HG02571 (cell line): Measurements from ENCODE around the gene GRID2IP.

Experiments used
- ATAC-seq: cut with Tn5 transposase; IDR thresholded peaks from one replicate; pipeline ENCODE4 v1.9.1; 2021; ENCODE audit warnings: mild to moderate bottlenecking, moderate library complexity; ENCODE audit not compliant: unreplicated experiment

Gene GRID2IP

DNA sequence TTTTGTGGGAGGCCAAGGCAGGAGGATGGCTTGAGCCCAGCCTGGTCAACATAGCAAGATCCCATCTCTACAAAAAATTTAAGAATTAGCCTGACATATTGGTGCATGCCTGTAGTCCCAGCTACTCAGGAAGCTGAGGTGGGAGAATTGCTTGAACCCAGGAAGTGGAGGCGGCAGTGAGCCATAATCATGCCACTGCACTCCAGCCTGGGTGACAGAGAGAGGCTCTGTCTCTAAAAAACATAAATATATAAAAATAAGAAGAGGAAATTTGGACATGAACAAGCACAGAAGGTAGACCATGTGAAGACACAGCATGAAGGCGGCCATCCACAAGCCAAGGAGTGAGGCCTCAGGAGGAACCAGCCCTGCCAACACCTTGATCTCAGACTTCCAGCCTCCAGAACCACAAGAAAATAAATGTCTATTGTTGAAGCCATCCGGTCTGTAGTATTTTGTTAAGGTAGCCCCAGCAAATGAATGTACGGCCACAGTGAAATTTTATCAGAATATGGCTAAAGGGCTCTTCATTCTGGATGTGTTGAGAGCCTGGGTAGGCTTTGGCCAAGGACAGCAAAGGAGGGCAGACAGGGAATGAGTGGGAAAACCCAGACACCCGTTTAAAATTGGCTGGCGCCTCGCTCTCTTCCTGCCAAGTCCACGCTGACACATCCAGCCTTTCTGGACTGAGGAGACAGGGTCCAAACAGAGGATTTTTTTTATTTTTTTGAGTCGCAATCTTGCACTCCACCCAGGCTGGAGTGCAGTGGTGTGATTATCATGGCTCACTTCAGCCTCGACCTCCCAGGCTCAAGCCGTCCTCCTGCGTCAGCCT, 12.9 kb upstream of the GRID2IP start:
- no peak for ATAC-seq

DNA sequence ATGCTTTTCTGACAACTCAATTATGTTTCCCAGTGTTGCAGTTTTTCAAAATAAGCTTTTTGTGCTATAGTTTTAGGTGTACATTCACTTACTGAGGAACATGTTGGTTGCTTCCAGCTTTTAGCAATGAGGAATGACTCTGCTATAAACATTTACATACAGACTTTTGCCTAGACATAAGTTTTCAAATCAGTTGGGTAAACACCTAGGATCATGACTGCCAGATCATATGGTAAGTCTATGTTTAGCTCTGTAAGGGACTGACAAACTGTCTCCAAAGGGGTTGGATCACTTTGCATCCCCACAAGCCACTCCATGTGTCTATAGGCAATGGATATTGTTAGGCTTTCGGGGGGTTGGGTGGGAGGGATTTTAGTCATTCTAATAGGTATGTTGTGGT, 10.8 kb upstream of the GRID2IP start:
- ATAC-seq = no peak

DNA sequence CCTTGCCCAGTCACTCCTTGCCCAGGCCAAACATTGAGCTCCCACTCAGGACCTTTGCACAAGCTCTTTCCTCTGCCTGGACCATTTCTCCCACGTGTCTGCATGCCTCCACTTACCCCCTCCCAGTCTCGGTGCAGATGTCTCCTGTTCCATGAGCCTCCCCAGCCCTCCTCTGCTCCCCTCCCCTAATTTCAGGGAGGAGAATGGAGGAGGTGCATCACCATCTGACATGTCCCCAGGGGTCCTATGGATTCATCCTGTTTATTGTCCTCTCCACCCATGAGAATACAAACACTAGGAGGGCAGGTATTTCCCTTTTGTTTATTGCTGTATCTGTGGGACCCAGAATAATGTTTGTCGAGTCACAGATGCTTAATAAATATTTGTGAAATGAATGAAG, 8.6 kb upstream of the GRID2IP start:
- no peak for ATAC-seq

DNA sequence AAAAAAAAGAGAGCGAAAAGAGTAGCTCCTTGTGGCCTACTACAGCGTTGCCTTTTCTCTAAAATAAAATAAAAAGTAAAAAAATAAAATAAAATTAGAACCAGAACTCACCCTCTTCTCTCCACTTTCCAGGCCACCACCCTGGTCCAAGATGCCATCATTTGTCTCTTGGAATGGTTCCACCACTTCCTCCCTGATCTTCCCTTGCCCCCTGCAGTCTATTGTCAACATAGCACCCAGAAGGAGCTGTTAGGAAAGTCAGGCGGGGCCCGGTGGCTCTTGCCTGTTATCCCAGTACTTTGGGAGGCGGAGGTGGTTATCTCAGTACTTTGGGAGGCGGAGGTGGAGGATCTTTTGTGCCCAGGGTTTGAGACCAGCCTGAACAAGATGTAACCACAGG, 7.6 kb upstream of the GRID2IP start:
- no peak for ATAC-seq

DNA sequence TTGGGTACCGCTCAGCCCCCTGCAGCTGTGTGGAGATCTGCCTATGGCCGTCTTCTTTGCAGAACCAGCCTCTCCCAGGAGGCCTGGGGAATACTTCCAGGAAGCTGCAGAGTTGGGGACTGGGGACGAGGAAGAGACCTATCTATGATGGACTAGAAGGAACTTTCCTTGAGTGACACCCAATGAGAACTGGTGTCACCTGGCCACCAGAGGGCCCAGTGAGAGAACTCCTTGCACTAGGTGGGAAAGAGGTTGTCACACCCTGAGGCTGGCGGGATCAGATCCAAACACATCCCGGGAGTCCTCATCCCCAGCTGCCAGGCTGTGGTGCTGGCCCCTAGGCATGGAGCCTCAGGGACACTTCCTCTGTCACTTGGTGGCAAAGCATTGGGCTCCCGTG, 4.9 kb upstream of the GRID2IP start:
- ATAC-seq = no peak

DNA sequence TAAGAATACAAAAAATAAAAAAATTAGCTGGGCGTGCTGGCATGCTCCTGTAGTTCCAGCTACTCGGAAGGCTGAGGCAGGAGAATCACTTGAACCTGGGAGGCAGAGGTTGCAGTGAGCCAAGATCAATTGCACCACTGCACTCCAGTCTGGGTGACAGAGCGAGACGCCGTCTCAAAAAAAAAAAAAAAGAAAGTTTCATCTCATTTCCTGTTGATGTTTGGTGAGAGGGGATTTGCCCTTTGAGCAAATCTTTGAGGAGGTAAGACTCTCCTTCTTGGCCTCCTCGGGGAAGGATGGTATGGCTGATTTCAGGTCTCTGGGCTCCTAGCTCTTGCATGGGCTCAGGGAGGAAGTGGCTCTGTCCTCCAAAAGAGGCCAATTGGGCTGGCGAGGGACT, 3.6 kb upstream of the GRID2IP start:
- no peak for ATAC-seq

DNA sequence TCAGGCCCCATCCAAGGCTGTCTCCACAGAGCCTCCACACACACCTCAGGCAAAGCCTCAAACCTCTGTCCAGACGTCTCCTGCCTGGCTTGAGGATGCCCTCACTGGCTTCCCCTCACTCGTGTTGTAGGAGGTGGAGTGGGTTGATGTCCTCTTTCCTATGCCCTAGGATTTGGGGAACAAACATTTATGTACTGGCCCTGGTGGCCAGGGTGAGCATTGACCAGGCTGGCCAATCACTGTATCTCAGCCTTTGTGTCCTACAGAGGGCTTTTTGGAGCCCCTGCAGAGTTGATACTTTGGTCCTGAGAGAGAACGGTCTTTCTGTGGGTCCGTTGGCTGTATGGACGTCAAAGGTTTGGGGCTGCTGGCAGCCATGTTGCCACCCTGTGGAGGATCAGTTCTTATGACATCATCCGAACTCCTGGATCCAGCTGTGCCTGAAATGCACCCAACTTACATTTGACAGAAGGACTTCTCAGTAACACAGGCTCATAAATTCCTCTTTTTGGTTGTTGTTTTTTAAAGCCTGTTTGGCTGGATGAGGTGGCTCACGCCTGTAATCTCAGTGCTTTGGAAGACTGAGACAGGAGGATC, 2.3 kb upstream of the GRID2IP start:
- ATAC-seq = no peak

DNA sequence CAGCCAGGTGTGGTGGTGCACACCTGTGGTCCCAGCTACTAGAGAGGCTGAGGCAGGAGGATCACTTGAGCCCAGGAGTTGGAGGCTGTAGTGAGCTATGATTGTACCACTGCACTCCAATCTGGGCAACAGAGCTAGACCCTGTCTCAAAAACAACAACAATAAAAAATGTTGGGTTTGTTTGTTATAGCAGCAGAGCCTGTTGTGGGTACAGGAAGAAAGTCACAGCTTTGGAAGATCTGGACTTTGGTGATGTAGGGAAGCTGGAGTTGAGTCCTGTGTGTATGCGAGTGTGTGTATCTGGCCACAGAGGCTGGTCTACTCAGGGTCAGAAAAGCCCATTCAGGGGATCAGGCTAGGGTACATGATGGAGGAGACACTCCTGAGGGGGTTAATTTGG, 3.9 kb downstream of the GRID2IP start:
- ATAC-seq = no peak

DNA sequence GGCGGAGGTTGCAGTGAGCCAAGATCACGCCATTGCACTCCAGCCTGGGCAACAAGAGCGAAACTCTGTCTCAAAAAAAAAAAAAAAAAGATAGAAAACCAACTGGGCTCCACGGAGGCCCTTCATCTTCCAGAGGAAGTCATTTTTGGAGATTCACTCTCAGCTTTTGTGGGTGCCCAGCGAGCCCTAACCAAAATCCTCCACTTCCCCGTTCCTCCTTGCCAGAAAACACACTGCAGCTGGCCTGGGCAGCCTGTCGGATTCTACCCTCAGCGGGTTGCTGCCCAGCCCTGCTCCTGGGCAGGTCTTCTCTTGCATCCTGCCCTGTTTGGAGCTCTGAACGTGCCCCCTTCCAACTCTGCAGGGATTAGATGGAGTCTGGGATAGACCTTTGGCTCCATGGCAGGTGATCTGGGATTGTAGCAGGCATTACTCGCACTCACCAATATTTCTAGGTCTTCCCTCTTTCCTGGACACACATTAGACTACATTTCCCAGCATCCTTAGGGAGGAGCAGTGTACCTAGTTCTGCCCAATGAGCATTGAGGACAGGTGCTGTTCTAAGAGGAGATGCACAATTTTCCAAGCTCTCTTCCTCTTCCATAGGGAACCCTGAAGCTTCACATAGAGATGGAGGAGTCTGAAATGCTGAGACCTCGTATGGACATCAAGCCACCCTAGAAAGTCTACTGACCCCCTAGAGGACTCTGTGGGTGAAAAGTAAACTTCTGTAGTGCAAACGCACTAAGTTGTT, 4.6 kb downstream of the GRID2IP start:
- no peak for ATAC-seq

DNA sequence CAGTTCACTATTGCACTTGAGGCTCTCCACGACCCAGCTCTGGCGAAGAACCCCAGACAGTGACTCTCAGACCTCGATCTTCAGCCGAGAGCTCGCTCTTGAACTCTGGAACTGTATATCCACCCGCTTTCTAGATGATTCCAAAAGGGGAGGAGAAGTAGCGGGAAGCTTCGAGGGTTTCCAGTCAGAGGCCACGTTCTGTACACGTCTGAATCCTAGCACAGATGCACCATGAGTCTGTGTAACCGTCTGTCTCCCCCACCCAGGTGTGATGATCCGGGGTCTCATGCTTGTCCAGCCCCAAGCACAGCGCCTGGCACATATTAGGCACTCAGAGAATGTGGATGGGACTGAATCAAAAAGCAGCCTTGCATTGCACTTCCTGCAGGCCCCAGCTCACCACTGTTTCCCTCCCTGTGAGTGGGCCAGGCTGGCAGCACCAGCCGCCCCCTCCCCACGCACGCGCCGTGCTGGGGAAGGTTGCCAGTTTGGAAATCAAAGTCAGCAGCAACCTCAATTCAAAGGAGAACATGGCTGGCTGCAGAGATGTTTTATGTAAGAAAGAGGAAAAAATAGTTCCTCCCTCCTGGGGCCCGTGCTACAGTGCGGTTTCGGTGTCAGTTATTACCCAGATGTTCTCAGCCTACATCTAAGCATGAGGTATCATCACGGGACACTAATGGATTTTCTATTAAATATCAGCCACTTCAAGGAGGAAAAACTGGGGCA, 5.7 kb downstream of the GRID2IP start:
- no peak for ATAC-seq

DNA sequence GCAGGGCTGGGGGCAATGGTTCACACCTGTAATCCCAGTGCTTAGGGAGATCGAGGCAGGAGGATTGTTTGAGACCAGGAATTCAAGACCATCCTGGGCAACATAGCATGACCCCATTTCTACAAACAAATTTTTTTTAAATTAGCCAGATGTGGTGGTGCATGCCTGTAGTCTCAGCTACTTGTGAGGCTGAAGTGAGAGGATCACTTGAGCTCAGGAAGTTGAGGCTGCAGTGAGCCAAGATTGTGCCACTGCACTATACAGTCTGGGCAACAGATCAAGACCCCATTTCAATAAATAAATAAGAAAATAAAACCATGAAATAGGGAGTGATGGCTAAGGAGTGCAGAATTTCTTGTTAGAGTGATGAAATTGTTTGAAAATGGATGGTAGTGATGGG, 8.9 kb downstream of the GRID2IP start:
- ATAC-seq = no peak

DNA sequence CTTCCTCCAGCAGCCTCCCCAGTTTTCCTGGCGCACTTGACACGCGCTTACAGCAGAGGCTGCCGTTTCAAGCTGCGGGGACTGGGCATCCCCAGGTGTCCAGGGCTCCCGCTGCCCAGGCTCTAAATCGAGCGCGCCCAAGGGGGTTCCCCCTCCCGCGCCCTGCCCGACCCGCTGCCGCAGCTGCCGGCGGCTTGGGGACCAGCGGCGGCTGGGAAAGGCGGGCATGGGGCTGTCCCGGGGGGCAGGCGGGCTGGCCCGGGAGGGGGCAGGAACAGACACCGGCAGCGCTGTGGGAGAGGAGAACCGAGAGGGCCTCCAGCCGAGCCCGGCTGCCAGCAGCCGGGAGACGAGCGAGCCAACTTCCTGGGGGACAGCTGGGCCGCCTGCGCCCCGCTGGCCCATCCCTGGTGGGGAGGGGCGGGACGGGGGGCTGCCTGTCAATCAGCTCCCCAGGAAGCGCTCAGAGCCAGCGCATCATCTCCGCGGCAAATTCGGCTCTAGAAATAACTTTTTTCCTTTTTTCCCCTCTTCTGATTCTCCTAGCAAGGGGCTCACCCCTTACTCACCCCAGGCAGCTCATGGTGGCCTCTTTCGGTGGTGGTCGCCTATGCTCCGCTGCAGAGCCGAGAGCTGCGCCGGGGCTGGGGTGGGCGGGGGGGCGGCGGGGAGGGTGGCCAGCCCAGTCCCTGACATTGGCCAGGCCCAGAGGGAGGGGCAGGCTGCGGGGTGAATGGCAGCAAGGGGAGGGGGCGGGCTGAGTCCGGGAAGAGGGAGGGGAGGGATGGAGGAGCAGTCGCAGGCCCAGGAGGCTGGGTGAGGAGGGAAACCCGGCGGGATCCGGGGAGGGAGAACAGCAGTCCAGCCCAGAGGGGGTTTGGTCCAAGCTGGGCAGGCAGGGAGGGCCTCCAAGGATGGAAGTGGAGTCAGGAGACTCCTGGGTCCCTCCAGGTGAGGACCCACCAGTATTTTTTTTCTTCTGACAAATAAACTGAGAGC, 14.7 kb downstream of the GRID2IP start:
- ATAC-seq = no peak

DNA sequence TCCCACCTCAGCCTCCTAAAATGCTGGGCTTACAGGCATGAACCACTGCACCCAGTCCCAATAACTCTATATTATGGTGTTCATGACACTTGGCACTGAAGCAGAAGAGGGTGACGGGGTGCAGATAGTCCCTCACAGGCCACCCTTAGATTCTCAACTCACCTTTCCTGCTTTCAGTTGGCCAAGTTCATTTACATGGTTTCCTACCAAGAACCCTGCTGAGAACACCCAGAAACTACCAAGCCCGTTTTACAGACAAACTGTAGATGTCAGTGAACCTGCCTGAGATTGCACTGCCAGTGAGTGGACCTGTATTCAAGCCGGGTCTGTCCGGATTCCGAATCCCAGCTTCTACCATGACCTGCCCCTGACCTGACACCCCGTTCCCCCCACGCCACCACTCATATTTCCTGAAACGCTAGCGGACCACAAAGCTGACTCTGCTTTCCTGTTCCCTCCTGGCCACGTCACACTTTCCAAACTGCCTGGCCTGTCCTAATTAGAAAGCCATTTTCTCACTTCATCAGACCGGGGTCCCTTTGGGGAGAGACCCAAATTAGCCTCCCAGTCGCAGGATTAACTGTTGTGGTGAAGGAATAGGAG, 17.3 kb downstream of the GRID2IP start:
- ATAC-seq = peak; percentile 54

DNA sequence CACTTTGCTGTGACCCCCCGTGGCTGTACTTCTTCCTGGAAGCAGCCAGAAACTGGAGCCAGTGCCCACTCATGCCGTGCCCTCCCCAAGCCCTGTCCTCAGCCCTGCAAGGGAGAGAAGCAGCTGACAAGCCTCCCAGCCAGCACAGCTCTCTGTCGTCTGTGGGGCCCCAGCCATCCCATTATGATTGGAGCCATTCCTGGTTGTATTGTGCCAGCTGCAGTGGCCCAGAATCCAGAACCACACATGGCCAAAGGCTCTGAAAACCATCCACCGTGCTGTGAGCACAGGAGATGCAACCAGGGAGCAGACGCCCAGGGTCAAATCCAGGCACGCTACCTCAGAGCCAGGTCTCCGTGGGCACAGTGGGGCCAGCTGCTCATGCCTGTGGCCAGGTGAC, 18.7 kb downstream of the GRID2IP start:
- ATAC-seq = no peak

DNA sequence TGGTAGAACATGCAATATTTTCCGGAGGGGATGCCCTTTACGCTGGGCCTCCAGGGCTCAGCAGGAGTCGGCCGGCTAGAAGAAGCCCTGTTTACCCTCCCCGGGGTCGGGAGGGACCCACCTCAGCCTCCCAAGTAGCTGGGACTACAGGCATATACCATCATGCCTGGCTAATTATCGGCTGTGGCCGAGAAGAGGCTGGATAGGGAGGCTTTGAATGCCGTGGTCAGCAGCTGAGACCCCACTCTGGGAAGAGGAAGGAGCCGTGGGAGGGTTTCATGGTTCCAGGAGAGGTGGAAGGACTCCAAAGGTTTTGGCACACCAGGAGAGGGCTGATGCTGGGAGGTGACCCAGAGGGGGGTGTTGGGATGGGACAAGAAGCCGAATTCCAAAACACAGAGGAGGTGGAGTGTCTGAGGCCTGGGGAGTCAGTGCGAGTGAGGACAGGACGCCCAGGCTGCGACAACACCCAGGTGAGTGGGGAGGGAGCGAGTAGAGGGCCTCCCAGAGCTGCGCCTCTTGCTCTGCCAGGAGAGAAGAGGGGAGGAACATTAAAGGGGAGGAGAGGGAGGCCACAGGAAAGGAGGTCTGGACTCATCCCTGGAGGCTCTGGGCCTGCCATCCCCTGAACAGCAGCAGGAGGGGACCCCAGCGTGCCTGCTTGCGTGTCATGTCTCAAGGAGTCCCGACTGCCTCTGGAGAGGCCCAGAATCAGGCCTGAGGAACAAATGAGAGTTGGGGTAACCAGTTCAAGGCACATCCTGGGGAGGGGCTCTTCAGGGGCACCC, 19.6 kb downstream of the GRID2IP start:
- ATAC-seq = no peak

DNA sequence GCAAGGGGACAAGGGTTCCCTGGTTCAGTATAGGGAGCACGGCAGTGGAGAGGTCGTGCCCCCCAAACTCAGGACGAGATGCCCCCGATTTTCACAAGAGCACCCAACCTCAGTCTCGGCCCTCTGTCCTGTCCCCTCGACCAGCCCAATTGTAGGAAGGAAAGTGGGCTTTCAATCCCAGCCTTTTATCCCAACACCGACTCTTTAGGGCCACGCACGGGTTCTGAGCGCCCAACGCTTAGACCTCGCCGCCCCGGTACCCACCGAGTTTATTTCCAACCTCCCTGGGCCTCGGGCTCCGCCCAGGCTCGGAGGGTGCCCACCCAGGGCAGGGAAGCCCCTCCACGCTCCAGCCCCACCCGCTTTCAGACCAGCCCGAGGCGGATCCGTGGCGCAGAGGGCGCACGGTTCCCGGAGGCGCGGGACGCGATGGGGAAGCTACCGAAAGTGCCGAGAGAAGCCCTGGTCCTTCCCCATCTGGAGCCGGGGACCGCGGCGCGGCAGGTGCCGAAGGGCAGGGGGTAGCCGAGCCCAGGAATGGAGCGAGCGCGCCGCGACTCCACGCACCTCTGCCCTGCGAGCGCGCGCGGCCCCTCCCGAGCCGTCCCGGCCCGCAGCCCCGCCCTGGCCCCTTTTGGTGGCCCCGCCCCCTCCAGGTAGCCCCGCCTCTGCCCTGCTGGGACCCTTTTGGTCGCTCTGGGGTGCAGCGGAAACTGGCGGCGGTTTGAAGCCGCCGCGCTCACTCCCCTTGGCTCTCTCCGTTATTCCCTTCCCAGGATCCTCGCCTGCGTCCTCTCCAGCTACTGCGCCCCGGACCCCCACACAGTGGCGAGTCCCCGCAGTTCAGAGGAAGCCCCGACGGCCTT, 20.4 kb downstream of the GRID2IP start:
- ATAC-seq = no peak

DNA sequence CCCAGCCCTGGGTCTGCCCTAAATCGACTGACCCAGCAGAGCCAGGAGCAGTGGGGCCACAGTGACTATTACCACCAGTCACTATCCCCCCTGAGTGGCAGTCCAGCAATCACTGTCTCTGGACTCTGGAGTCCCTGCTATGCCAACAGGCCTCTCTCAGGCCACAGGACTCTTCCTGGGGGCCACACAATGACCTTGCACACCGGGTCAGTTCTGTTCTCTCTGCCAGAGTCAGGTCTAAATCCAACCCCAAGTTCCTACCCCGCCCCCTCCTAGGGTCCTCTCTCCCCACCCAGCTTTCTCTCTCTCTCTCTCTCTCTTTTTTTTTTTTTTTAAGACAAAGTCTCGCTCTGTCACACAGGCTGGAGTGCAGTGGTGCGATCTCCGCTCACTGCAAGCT, 21.6 kb downstream of the GRID2IP start:
- ATAC-seq = no peak
